CD8-positive, alpha-beta memory T cell (primary cell): ENCODE measurements around the gene MRS2. TPM values are rescaled to one million over a fixed set of nuclear protein-coding genes. Genes with fewer than 3 reads are reported as not detected.

Source experiments
- CTCF ChIA-PET: fragments of 350-600 bp; sonication (Branson Sonifier 250); formaldehyde crosslinking; loops from one replicate; lab custom pipeline; 2021; ENCODE audit warnings: antibody characterized with exemption; lab: Charles Lee
- POLR2A ChIA-PET: fragments of 350-600 bp; sonication (Branson Sonifier 250); formaldehyde crosslinking; loops from one replicate; lab custom pipeline; 2021; ENCODE audit warnings: antibody characterized with exemption; lab: Charles Lee
- DNase-seq, 5 donors: peaks; one replicate each; pipeline versions ENCODE4 v3.0.0 to v3.0.0-alpha.2; 2020 to 2022; ENCODE audit warnings: mixed read lengths in 1 of 5
- H3K27ac ChIP-seq: one replicate; pipeline ENCODE4 v1.7.0; 2013; ENCODE audit warnings: low read depth, mild to moderate bottlenecking, low read length, moderate library complexity
- H3K27me3 ChIP-seq: 2 replicates; pipeline ENCODE4 v1.7.0; 2013; ENCODE audit warnings: low read length, mild to moderate bottlenecking; ENCODE audit not compliant: insufficient read depth, poor library complexity, severe bottlenecking
- H3K36me3 ChIP-seq: 2 replicates; pipeline ENCODE4 v1.7.0; 2013; ENCODE audit warnings: mild to moderate bottlenecking, low read length, moderate library complexity; ENCODE audit not compliant: insufficient read depth
- H3K4me1 ChIP-seq: 2 replicates; pipeline ENCODE4 v1.7.0; 2013; ENCODE audit warnings: mild to moderate bottlenecking, low read length, moderate library complexity; ENCODE audit not compliant: insufficient read depth
- H3K4me3 ChIP-seq: 2 replicates; pipeline ENCODE4 v1.7.0; 2013; ENCODE audit warnings: mild to moderate bottlenecking, low read length
- H3K9me3 ChIP-seq: 2 replicates; pipeline ENCODE4 v1.7.0; 2013; ENCODE audit warnings: mild to moderate bottlenecking, low read length
- H3K27ac Mint-ChIP-seq, 8 donors: one replicate each; pipeline ENCODE4 v1.8.0; 2020 to 2021; ENCODE audit warnings: mixed read lengths in 8 of 8, mild to moderate bottlenecking in 6 of 8, inconsistent platforms in 3 of 8, moderate library complexity in 3 of 8
- H3K27me3 Mint-ChIP-seq, 2 donors: one replicate each; pipeline ENCODE4 v1.8.0; 2020 to 2021; ENCODE audit warnings: mixed read lengths in 2 of 2, mild to moderate bottlenecking in 1 of 2, moderate library complexity in 1 of 2
- H3K36me3 Mint-ChIP-seq, 3 donors: one replicate each; pipeline ENCODE4 v1.8.0; 2020 to 2021; ENCODE audit warnings: mixed read lengths in 3 of 3, inconsistent platforms in 1 of 3, mild to moderate bottlenecking in 1 of 3
- H3K4me1 Mint-ChIP-seq, 3 donors: one replicate each; pipeline ENCODE4 v1.8.0; 2020 to 2021; ENCODE audit warnings: mixed read lengths in 3 of 3, inconsistent platforms in 1 of 3, mild to moderate bottlenecking in 1 of 3
- H3K4me3 Mint-ChIP-seq, 7 donors: one replicate each; pipeline ENCODE4 v1.8.0; 2020 to 2021; ENCODE audit warnings: mixed read lengths in 7 of 7, mild to moderate bottlenecking in 6 of 7, moderate library complexity in 4 of 7, inconsistent platforms in 2 of 7
- H3K9me3 Mint-ChIP-seq, 5 donors: one replicate each; pipeline ENCODE4 v1.8.0; 2020 to 2022; ENCODE audit warnings: mixed read lengths in 5 of 5, mild to moderate bottlenecking in 3 of 5, moderate library complexity in 2 of 5, inconsistent platforms in 1 of 5
- polyA plus RNA-seq: library from polyadenylated mRNA; unstranded; fragments of 300-500 nt; fragmentation: Illumina TruSeq; gene quantifications from one replicate; pipeline ENCODE4 v1.2.3, GENCODE V29; 2021
- total RNA-seq, 2 experiments: library from RNA; stranded (reverse); gene quantifications; one replicate each; pipeline ENCODE4 v1.2.3, GENCODE V29; 2021

The MRS2 gene
- total and polyA plus RNA-seq, 3 experiments from 2014 or later, result 17.4 to 31.5 (median 30.1) TPM

DNA sequence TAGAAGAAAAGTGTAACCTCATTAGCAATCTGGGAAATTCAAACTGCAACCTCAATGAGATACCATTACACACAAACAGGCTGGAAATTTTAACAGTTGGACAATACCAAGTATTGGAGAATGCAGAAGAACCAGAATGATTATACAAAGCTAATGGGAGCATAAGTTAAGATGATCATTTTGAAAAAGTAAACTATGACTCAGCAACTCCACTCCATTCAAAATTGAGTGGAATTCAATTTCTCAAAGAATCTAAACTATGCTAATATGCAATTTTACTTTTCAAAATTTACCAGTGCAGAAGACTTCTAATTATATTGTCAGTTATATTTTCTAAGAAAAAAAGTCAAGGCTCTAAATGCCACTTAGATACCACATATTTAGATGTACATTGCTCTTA is 69.4 kb downstream of the MRS2 start:
- DNase-seq, result no peak
- Mint-ChIP-seq H3K36me3 (no peaks in the 10 kb centered on the region), H3K4me1 (no peaks in the 10 kb centered on the region), H3K9me3 (no peaks in the 10 kb centered on the region), H3K27ac (no peak overlapping the region), H3K4me3 (no peak overlapping the region), H3K27me3 (no peaks in the 10 kb centered on the region)
- Histone ChIP-seq H3K9me3 (no peaks in the 10 kb centered on the region), H3K27me3 (no peaks in the 10 kb centered on the region), H3K36me3 (no peaks in the 10 kb centered on the region), H3K4me1 (no peaks in the 10 kb centered on the region), H3K27ac (no peak overlapping the region), H3K4me3 (no peak overlapping the region)
- CTCF ChIA-PET, result no interaction called here
- POLR2A ChIA-PET, result no interaction called here

Other genes starting within 250 kb of the MRS2 start
- gene DCDC2, start 44.9 kb upstream of the MRS2 start, total RNA-seq, result not detected
- gene DCDC2, start 44.9 kb upstream of the MRS2 start, polyA plus RNA-seq, result not detected
- under 1 TPM; 0.35 to 0.64 TPM for gene GPLD1, start 86.6 kb downstream of the MRS2 start, total RNA-seq
- 0.46 TPM for gene GPLD1, start 86.6 kb downstream of the MRS2 start, polyA plus RNA-seq
- 10 to 100 TPM; 13.2 to 15.4 TPM for gene ALDH5A1, start 92.0 kb downstream of the MRS2 start, total RNA-seq
- 11.8 TPM for gene ALDH5A1, start 92.0 kb downstream of the MRS2 start, polyA plus RNA-seq
- under 1 TPM; 0.07 to 0.09 TPM for gene KIAA0319, start 243.3 kb downstream of the MRS2 start, total RNA-seq
- gene KIAA0319, start 243.3 kb downstream of the MRS2 start, polyA plus RNA-seq, result not detected